PC-9 (cell line): ENCODE results near the gene PDIA6. TPM values are rescaled to one million over a fixed set of nuclear protein-coding genes. Genes with fewer than 3 reads are reported as not detected.
A peak's percentile ranks its signal among the peaks of the same experiment; 100 is the strongest.

ENCODE experiments used
- BruUV-seq: library from RNA; stranded (reverse); fragments of 400-500 nt; replicated peaks from 2 replicates; lab custom pipeline; 2021; lab: Mats Ljungman, UMichigan
- CTCF ChIA-PET: fragments of 300-600 bp; sonication (Branson Sonifier 250); formaldehyde crosslinking; loops from one replicate; lab custom pipeline; 2022; ENCODE audit warnings: antibody characterized with exemption; lab: Charles Lee
- POLR2A ChIA-PET: fragments of 300-600 bp; sonication (Branson Sonifier 250); formaldehyde crosslinking; loops from one replicate; lab custom pipeline; 2022; ENCODE audit warnings: antibody characterized with exemption; ENCODE audit not compliant: unreplicated experiment; lab: Charles Lee
- DNase-seq, 2 experiments: peaks; one replicate each; pipeline versions ENCODE4 v3.0.0 to v3.0.0-alpha.2; 2015 to 2022; ENCODE audit warnings: mixed read lengths in 1 of 2
- H2AFZ ChIP-seq: fragments of 200-600 bp; sonication (generic); 2 replicates; pipeline ENCODE4 v1.8.1; 2017; ENCODE audit warnings: antibody characterized with exemption
- H3F3A ChIP-seq: fragments of 200-600 bp; sonication (generic); 2 replicates; pipeline ENCODE4 v1.8.1; 2017; ENCODE audit warnings: antibody characterized with exemption, mild to moderate bottlenecking, low read depth; ENCODE audit not compliant: insufficient read depth
- H3K27ac ChIP-seq: fragments of 200-600 bp; sonication (generic); 2 replicates; pipeline ENCODE4 v1.6.1; 2016; ENCODE audit warnings: mixed run types
- H3K27me3 ChIP-seq: fragments of 200-600 bp; sonication (generic); 2 replicates; pipeline ENCODE4 v1.6.1; 2016; ENCODE audit warnings: low read depth, mixed run types; ENCODE audit not compliant: insufficient read depth
- H3K36me3 ChIP-seq: fragments of 200-600 bp; sonication (generic); 2 replicates; pipeline ENCODE4 v1.6.1; 2016; ENCODE audit warnings: low read depth, mixed run types
- H3K4me1 ChIP-seq: fragments of 200-600 bp; sonication (generic); replicated peaks from 2 replicates; pipeline ENCODE4 v1.6.1; 2016; ENCODE audit warnings: mixed run types; ENCODE audit not compliant: insufficient read depth
- H3K4me2 ChIP-seq: fragments of 200-600 bp; sonication (generic); 2 replicates; pipeline ENCODE4 v1.6.1; 2017; ENCODE audit warnings: mixed run types
- H3K4me3 ChIP-seq: fragments of 200-600 bp; sonication (generic); 2 replicates; pipeline ENCODE4 v1.6.1; 2016; ENCODE audit warnings: mixed run types
- H3K79me2 ChIP-seq: fragments of 200-600 bp; sonication (generic); 2 replicates; pipeline ENCODE4 v1.6.1; 2017; ENCODE audit warnings: low read depth, mixed run types
- H3K9me2 ChIP-seq: fragments of 200-600 bp; sonication (generic); 2 replicates; pipeline ENCODE4 v1.8.1; 2017; ENCODE audit warnings: mild to moderate bottlenecking; ENCODE audit not compliant: insufficient read depth
- H3K9me3 ChIP-seq: fragments of 200-600 bp; sonication (generic); 2 replicates; pipeline ENCODE4 v1.8.1; 2016; ENCODE audit warnings: low read depth; ENCODE audit not compliant: insufficient read depth
- H4K20me1 ChIP-seq: fragments of 200-600 bp; sonication (generic); 2 replicates; pipeline ENCODE4 v1.8.1; 2017; ENCODE audit not compliant: insufficient read depth
- EZH2 ChIP-seq: fragments of 200-600 bp; sonication (generic); IDR thresholded peaks from 2 replicates; pipeline ENCODE4 v1.8.0; 2017; ENCODE audit warnings: antibody characterized with exemption, low read depth
- intact Hi-C: fragments of 100-400 bp; cut with micrococcal nuclease; formaldehyde crosslinking; loops from one replicate; pipeline ENCODE4 v1.10.0; 2022; ENCODE audit not compliant: unreplicated experiment
- total RNA-seq: library from RNA; stranded (reverse); gene quantifications from 2 replicates; pipeline ENCODE4 v1.2.3, GENCODE V29; 2021
- TF ChIP-seq, protein P1 (sequence below): fragments of 200-600 bp; sonication (generic); conservative IDR thresholded peaks from 2 replicates; pipeline ENCODE4 v1.6.1; 2017; ENCODE audit warnings: mixed run types, antibody characterized with exemption, mild to moderate bottlenecking, moderate library complexity

The PDIA6 gene
- total RNA-seq, 1 experiment from 2014 or later: 170 TPM

- Histone ChIP-seq H3K4me2 (no peak overlapping the region), H3K9me3 (no peaks in the 10 kb centered on the region), H3F3A (no peaks in the 10 kb centered on the region), H3K27me3 (peaks cover 17% of the 10 kb centered on the region), H4K20me1 (no peaks in the 10 kb centered on the region), H3K79me2 (no peaks in the 10 kb centered on the region), H3K27ac (no peak overlapping the region), H2AFZ (no peak overlapping the region), H3K9me2 (no peaks in the 10 kb centered on the region), H3K4me1 (no peaks in the 10 kb centered on the region), H3K36me3 (no peaks in the 10 kb centered on the region), H3K4me3 (no peak overlapping the region)
- TF ChIP-seq, protein P1, sequence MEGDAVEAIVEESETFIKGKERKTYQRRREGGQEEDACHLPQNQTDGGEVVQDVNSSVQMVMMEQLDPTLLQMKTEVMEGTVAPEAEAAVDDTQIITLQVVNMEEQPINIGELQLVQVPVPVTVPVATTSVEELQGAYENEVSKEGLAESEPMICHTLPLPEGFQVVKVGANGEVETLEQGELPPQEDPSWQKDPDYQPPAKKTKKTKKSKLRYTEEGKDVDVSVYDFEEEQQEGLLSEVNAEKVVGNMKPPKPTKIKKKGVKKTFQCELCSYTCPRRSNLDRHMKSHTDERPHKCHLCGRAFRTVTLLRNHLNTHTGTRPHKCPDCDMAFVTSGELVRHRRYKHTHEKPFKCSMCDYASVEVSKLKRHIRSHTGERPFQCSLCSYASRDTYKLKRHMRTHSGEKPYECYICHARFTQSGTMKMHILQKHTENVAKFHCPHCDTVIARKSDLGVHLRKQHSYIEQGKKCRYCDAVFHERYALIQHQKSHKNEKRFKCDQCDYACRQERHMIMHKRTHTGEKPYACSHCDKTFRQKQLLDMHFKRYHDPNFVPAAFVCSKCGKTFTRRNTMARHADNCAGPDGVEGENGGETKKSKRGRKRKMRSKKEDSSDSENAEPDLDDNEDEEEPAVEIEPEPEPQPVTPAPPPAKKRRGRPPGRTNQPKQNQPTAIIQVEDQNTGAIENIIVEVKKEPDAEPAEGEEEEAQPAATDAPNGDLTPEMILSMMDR: no peak
- no peak for TF ChIP-seq EZH2
- ChIA-PET POLR2A (no interaction called here), CTCF (interaction anchor here (0.6 kb wide), 2 partner anchors 269 to 1050 kb away, joined by 3 to 5 read pairs; no protein-coding TSS in a partner anchor)
- no TSS peak for BruUV-seq
- DNase-seq: no peak
- intact Hi-C loops: no loop called here
Measured at GRCh38 chr2:10834068-10834655, 21.6 kb upstream of the PDIA6 start.

DNA sequence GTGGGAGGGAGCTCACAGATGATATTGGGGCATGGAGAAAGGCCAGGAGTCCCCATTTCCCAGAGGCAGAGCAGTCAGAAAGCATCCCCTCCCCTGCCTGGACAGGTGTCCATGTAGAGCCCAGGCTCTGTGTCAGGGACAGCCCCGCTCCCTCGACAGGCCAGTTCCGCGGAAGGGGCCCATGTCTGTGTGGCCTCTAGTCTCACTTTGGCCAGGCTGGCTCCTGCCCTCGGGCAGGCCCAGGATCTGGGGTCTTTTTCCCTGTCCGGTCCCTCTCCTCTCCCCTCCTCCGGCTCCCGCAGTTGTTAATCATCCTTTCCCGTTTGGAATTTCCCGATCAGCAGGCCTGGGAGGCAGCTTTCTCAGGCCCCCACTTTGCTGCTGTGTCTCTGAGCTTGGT is 20.4 kb upstream of the PDIA6 start:
- H3K36me3 ChIP-seq: no peaks in the 10 kb centered on the region
- no peaks in the 10 kb centered on the region for H3K4me1 ChIP-seq
- ChIA-PET CTCF (interaction anchor here (0.6 to 2.0 kb wide), 12 partner anchors 9 to 580 kb away, joined by 3 to 16 read pairs (median 4); a partner anchor contains a TSS), POLR2A (interaction anchor here (0.5 kb wide), 1 partner anchor 1660 kb away, joined by 3 read pairs; no protein-coding TSS in a partner anchor)
- H3F3A ChIP-seq: no peaks in the 10 kb centered on the region
- no peak overlapping the region for H3K4me2 ChIP-seq
- intact Hi-C loops: loop anchor here (2.0 kb wide), 2 partner anchors 78 to 752 kb away; partner anchors contain the start of gene KCNF1
- no peaks in the 10 kb centered on the region for H4K20me1 ChIP-seq
- peaks cover 29% of the 10 kb centered on the region for H3K27me3 ChIP-seq
- no peaks in the 10 kb centered on the region for H3K9me3 ChIP-seq
- no peak overlapping the region for H2AFZ ChIP-seq
- H3K9me2 ChIP-seq: no peaks in the 10 kb centered on the region
- BruUV-seq: no TSS peak
- no peak overlapping the region for H3K4me3 ChIP-seq
- H3K27ac ChIP-seq: no peak overlapping the region
- TF ChIP-seq EZH2: no peak
- TF ChIP-seq, protein P1: no peak
- H3K79me2 ChIP-seq: no peaks in the 10 kb centered on the region
- DNase-seq: no peak

GRCh38 chr2:10832203-10832936 is 19.8 kb upstream of the PDIA6 start:
- no TSS peak for BruUV-seq
- Histone ChIP-seq H3F3A (no peaks in the 10 kb centered on the region), H3K4me3 (no peak overlapping the region), H3K27me3 (peaks cover 32% of the 10 kb centered on the region), H3K9me2 (no peaks in the 10 kb centered on the region), H3K79me2 (no peaks in the 10 kb centered on the region), H2AFZ (no peak overlapping the region), H3K27ac (no peak overlapping the region), H3K9me3 (no peaks in the 10 kb centered on the region), H4K20me1 (no peaks in the 10 kb centered on the region), H3K4me2 (peak overlapping the region; percentile 21; the same call in 1 of the 2 replicates), H3K4me1 (no peaks in the 10 kb centered on the region), H3K36me3 (no peaks in the 10 kb centered on the region)
- intact Hi-C loops: loop anchor here (1.0 to 2.0 kb wide), 3 partner anchors 78 to 752 kb away; partner anchors contain the start of gene KCNF1
- ChIA-PET POLR2A (interaction anchor here (0.5 kb wide), 1 partner anchor 1661 kb away, joined by 3 read pairs; no protein-coding TSS in a partner anchor), CTCF (interaction anchor here (0.5 to 2.0 kb wide), 15 partner anchors 9 to 579 kb away, joined by 3 to 16 read pairs (median 4); a partner anchor contains a TSS)
- TF ChIP-seq, protein P1: peak; percentile 98
- TF ChIP-seq EZH2: no peak
- DNase-seq: peak; percentile 69 to 82
